GM06990 (cell line): Measurements from ENCODE around the gene FAM186B.

Experiments used
- DNase-seq: peaks from one replicate; pipeline ENCODE4 v3.0.0-alpha.2; 2011; ENCODE audit not compliant: insufficient read length; ENCODE audit errors: extremely low read depth
- H3K27me3 ChIP-seq: replicated peaks from 2 replicates; pipeline ENCODE4 v1.6.0; 2011; ENCODE audit warnings: low read length; ENCODE audit not compliant: control insufficient read depth, insufficient read depth
- H3K36me3 ChIP-seq: 2 replicates; pipeline ENCODE4 v1.5.1; 2011; ENCODE audit warnings: low read length; ENCODE audit not compliant: control insufficient read depth, insufficient read depth
- H3K4me3 ChIP-seq: replicated peaks from 2 replicates; pipeline ENCODE4 v1.5.1; 2011; ENCODE audit warnings: low read depth, mild to moderate bottlenecking, control low read depth, low read length
- TF ChIP-seq, protein P1 (sequence below): IDR thresholded peaks from 2 replicates; pipeline ENCODE4 v1.5.1; 2011; ENCODE audit warnings: low read length, control low read depth, mild to moderate bottlenecking, inconsistent platforms; ENCODE audit not compliant: insufficient read depth, poor library complexity, severe bottlenecking

The FAM186B gene

DNA sequence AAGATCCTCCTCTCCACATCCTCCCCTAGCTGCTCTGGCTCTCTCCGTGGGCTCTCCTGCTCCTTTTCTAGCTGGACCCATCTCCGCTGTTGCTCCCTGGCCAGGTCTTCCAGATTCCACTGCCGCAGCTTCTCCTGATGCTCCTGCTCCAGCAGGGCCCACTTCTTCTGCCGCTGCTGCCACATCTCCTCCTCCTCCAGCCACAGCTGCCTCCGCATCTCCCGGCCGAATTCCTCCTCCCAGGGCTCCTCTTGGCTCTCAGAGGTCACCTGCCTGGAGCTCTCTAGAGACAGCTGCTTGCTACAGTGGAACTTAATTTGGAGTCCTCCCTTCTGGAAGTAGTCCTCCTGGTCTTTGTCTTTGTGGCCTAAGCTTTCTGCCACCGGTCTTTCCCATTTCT lies 5.5 kb downstream of the FAM186B start:
- Histone ChIP-seq H3K27me3 (no peaks in the 10 kb centered on the region), H3K4me3 (no peak overlapping the region)
- TF ChIP-seq, protein P1, sequence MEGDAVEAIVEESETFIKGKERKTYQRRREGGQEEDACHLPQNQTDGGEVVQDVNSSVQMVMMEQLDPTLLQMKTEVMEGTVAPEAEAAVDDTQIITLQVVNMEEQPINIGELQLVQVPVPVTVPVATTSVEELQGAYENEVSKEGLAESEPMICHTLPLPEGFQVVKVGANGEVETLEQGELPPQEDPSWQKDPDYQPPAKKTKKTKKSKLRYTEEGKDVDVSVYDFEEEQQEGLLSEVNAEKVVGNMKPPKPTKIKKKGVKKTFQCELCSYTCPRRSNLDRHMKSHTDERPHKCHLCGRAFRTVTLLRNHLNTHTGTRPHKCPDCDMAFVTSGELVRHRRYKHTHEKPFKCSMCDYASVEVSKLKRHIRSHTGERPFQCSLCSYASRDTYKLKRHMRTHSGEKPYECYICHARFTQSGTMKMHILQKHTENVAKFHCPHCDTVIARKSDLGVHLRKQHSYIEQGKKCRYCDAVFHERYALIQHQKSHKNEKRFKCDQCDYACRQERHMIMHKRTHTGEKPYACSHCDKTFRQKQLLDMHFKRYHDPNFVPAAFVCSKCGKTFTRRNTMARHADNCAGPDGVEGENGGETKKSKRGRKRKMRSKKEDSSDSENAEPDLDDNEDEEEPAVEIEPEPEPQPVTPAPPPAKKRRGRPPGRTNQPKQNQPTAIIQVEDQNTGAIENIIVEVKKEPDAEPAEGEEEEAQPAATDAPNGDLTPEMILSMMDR: no peak

DNA sequence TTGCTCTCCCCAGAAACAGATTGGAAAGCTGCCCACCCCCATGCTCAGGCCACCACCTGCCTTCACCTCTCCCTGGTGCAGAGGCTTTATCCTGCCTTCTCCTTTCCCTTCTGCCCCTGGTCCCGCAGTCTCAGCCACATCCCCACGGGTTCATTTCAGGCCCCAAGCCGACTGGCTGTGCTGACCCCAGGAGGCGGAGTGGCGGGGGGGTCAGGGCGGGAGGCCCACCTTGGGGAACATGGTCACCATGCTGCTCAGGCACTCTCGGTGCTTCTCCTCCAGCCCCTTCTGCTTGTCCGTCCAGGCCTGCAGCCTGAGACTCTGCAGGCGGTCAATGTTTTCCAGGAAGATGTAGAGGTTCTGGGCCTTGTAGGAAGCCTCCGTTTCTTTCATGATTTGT lies 6.9 kb downstream of the FAM186B start:
- no peak overlapping the region for H3K4me3 ChIP-seq
- H3K27me3 ChIP-seq: no peaks in the 10 kb centered on the region
- H3K36me3 ChIP-seq: peaks cover 2% of the 10 kb centered on the region
- no peak for DNase-seq
- TF ChIP-seq, protein P1: no peak

More for the DNA sequence above, 5.5 kb downstream of the FAM186B start:
- H3K36me3 ChIP-seq: peaks cover 2% of the 10 kb centered on the region
- DNase-seq: no peak

DNA sequence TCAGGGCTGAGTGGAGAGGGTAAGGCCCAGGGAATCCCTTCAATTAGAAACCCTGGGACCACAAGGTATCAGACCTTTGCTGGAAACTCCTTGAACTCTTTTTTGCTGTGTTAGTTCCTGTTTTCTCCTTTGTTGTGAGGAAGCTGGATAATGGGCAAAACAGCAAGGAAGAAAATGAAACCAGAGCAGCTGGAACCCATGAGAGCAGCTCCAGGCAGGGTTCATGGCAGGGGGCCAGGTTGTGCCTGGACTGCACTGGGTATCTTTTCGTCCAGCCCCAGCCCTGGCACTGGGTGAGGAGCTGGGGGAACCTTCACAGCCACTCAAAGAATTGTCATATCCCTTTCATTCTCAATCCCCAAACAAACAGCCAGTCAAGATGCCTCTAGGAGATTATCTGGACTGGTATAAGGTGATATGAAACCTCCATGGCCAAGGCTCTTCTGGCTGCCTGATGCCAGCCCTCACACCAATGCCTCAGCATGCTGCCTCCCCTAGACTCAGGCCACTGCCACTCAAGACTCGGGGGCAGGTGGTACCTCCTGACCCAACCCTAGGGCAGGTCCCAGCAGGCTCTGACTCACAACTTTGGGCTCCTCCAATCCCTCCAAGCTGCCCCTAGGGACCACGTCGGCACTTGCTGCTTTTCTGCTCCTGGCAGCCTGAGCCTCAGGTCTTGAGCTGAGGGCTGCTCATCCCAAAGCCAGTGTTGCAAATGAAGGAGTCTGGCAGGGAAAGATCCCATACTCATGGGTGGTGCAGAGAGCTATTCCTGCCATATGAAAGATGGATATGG lies 16.5 kb downstream of the FAM186B start:
- H3K4me3 ChIP-seq: no peak overlapping the region
- H3K27me3 ChIP-seq: no peaks in the 10 kb centered on the region
- DNase-seq: no peak
- TF ChIP-seq, protein P1: no peak
- H3K36me3 ChIP-seq: peaks cover 6% of the 10 kb centered on the region

DNA sequence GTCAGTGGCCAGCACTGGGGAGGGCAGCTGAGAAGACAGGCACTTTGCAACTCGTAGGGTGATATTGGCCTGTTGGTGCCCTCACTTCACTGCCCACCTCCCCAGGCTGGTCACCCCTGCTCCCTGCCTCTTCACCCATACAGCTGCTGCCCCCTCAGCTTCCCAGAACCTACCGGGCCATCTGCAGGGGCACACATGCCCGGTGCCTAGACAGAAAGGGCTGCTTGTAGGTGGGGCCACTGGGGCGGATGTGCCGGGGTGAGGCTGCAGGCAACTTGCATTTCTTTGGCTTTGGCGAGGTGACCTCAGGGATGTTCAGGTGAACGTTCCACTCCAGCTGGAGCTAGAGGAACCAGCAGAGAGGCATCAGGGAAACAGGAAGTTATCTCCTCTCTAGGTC lies 17.2 kb downstream of the FAM186B start:
- H3K27me3 ChIP-seq: no peaks in the 10 kb centered on the region
- DNase-seq: no peak
- H3K36me3 ChIP-seq: peaks cover 6% of the 10 kb centered on the region
- H3K4me3 ChIP-seq: no peak overlapping the region
- TF ChIP-seq, protein P1: no peak

DNA sequence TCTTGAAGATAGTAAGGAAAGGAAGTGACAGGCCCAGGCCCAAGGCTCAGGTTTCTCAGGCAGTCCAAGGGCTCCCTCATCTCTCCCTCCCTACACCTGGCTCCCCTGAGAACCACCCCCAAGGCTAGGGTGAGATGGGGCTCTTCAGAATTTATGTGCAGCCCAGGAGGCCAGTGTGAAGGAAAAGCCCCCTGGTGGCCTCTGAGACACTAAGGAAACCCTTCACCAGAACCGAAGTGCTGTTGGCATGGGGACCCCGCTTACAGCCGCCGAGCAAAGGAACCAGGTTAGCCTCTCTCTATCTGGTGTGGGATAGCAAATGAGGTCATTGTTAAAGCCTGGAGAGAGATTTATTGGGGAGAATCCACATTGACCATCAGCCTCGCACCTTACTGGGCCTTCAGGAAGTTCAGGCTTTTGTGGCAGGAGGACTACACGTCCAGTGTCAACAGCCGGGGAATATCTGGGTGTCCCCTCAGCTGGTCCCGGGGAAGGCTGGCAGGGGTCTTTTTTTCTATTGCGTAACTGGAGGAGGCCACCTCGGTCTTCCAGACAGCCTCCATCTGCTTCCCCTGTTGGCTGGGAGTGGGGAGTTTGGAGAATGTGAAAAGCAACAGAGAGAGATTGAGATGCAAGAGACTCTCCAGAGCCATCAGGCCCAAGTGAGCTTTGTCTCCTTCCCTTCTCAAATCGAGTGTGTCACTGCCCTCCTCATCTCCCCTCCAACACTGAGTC lies 18.1 kb downstream of the FAM186B start:
- no peaks in the 10 kb centered on the region for H3K27me3 ChIP-seq
- TF ChIP-seq, protein P1: no peak
- no peak for DNase-seq
- no peak overlapping the region for H3K4me3 ChIP-seq
- H3K36me3 ChIP-seq: peaks cover 6% of the 10 kb centered on the region
